Endothelial cell (in vitro differentiated cells): ENCODE measurements around the gene KRTAP3-3. TPM values are rescaled to one million over a fixed set of nuclear protein-coding genes. Genes with fewer than 3 reads are reported as not detected.

Experiments used
- DNase-seq: peaks from one replicate; pipeline ENCODE4 v3.0.0; 2021; ENCODE audit warnings: low spot score
- H3K27ac Mint-ChIP-seq: one replicate; pipeline ENCODE4 v1.8.0; 2021; ENCODE audit warnings: mixed read lengths, inconsistent platforms; ENCODE audit not compliant: unreplicated experiment
- H3K27me3 Mint-ChIP-seq: one replicate; pipeline ENCODE4 v1.8.0; 2021; ENCODE audit warnings: mild to moderate bottlenecking, moderate library complexity, mixed read lengths, inconsistent platforms; ENCODE audit not compliant: unreplicated experiment
- H3K36me3 Mint-ChIP-seq: one replicate; pipeline ENCODE4 v1.8.0; 2021; ENCODE audit warnings: mild to moderate bottlenecking, low read depth, mixed read lengths, inconsistent platforms; ENCODE audit not compliant: unreplicated experiment
- H3K4me1 Mint-ChIP-seq: one replicate; pipeline ENCODE4 v1.8.0; 2021; ENCODE audit warnings: mild to moderate bottlenecking, mixed read lengths, inconsistent platforms; ENCODE audit not compliant: unreplicated experiment
- H3K4me3 Mint-ChIP-seq: one replicate; pipeline ENCODE4 v1.8.0; 2021; ENCODE audit warnings: mild to moderate bottlenecking, mixed read lengths, inconsistent platforms; ENCODE audit not compliant: unreplicated experiment
- H3K9me3 Mint-ChIP-seq: one replicate; pipeline ENCODE4 v1.8.0; 2021; ENCODE audit warnings: mixed read lengths, inconsistent platforms; ENCODE audit not compliant: unreplicated experiment
- CTCF ChIP-seq: fragments of 200-600 bp; sonication (generic); IDR thresholded peaks from one replicate; pipeline ENCODE4 v1.5.0; 2021; ENCODE audit warnings: antibody characterized with exemption; ENCODE audit not compliant: unreplicated experiment
- total RNA-seq: library from RNA; stranded (reverse); fragmentation: NEBNext Ultra II Directional; extraction: Animal tissue kit (Norgen Biotek cat#: 25700); gene quantifications from one replicate; pipeline ENCODE4 v1.2.1, GENCODE V29; 2021; ENCODE audit not compliant: unreplicated experiment

The KRTAP3-3 gene
- total RNA-seq, 1 donor from 2014 or later, result not detected

- Mint-ChIP-seq H3K27ac (no peak overlapping the region), H3K9me3 (no peaks in the 10 kb centered on the region), H3K4me3 (no peak overlapping the region), H3K36me3 (no peaks in the 10 kb centered on the region), H3K4me1 (no peaks in the 10 kb centered on the region), H3K27me3 (no peaks in the 10 kb centered on the region)
- TF ChIP-seq CTCF, result no peak
- DNase-seq, result no peak
These were observed 31.9 kb downstream of the KRTAP3-3 start for GRCh38 chr17:40962059-40962561.

- H3K4me3 Mint-ChIP-seq, result no peak overlapping the region
- H3K4me1 Mint-ChIP-seq, result no peaks in the 10 kb centered on the region
- no peak for DNase-seq
- H3K27ac Mint-ChIP-seq, result no peak overlapping the region
- H3K36me3 Mint-ChIP-seq, result no peaks in the 10 kb centered on the region
- no peaks in the 10 kb centered on the region for H3K9me3 Mint-ChIP-seq
- no peaks in the 10 kb centered on the region for H3K27me3 Mint-ChIP-seq
- TF ChIP-seq CTCF, result no peak
These were observed 32.4 kb downstream of the KRTAP3-3 start for GRCh38 chr17:40961591-40961990.

GRCh38 chr17:40960144-40960543 is 33.8 kb downstream of the KRTAP3-3 start:
- no peak for DNase-seq
- H3K4me3 Mint-ChIP-seq, result no peak overlapping the region
- no peak overlapping the region for H3K27ac Mint-ChIP-seq
- no peaks in the 10 kb centered on the region for H3K36me3 Mint-ChIP-seq
- no peaks in the 10 kb centered on the region for H3K27me3 Mint-ChIP-seq
- no peaks in the 10 kb centered on the region for H3K9me3 Mint-ChIP-seq
- H3K4me1 Mint-ChIP-seq, result no peaks in the 10 kb centered on the region
- no peak for TF ChIP-seq CTCF

GRCh38 chr17:40958086-40958953 is 35.6 kb downstream of the KRTAP3-3 start:
- Mint-ChIP-seq H3K27me3 (no peaks in the 10 kb centered on the region), H3K4me1 (no peaks in the 10 kb centered on the region), H3K27ac (no peak overlapping the region), H3K4me3 (no peak overlapping the region), H3K9me3 (no peaks in the 10 kb centered on the region), H3K36me3 (no peaks in the 10 kb centered on the region)
- no peak for DNase-seq
- no peak for TF ChIP-seq CTCF
